NT2/D1 (cell line): Measurements from ENCODE around the gene CTDP1.

ENCODE experiments used
- YY1 ChIP-seq: IDR thresholded peaks from 2 replicates; pipeline ENCODE4 v1.6.1; 2011; ENCODE audit not compliant: insufficient read length, insufficient read depth
- ZNF274 ChIP-seq: IDR thresholded peaks from 2 replicates; pipeline ENCODE4 v1.6.1; 2011; ENCODE audit warnings: mild to moderate bottlenecking, low read depth, low read length

- no peak for TF ChIP-seq YY1
- TF ChIP-seq ZNF274: no peak
Observed at GRCh38 chr18:79727211-79727610, 47.6 kb downstream of the CTDP1 start.
